Left ventricle myocardium superior (tissue), 1 donor: ENCODE results near the gene LAMB3. TPM values are rescaled to one million over a fixed set of nuclear protein-coding genes. Genes with fewer than 3 reads are reported as not detected.

Source experiments
- ATAC-seq: fragments of 200-7000 bp; cut with Tn5 transposase; one replicate; pipeline ENCODE4 v1.9.1; 2020; ENCODE audit warnings: mild to moderate bottlenecking, moderate library complexity
- DNase-seq: peaks from one replicate; pipeline ENCODE4 v3.0.0-alpha.2; 2020
- intact Hi-C: fragments of 100-400 bp; cut with micrococcal nuclease; formaldehyde crosslinking; loops from one replicate; pipeline ENCODE4 v1.11.0; 2022
- microRNA-seq: library from miRNA; unstranded; fragments of <30 nt; microRNA quantifications from one replicate; pipeline ENCODE4 v1.2.0, GENCODE V29; 2020; ENCODE audit warnings: borderline number of aligned reads
- total RNA-seq: library from RNA; stranded (reverse); fragmentation: NEBNext Ultra II Directional; extraction: Animal tissue kit (Norgen Biotek cat#: 25700); gene quantifications from one replicate; pipeline ENCODE4 v1.2.1, GENCODE V29; 2021
- donor health status: DM: no; HTN: yes; CAD: no; lungs with severe emphysema.

The LAMB3 gene
- total RNA-seq, 1 donor from 2014 or later = 5.2 TPM

DNA sequence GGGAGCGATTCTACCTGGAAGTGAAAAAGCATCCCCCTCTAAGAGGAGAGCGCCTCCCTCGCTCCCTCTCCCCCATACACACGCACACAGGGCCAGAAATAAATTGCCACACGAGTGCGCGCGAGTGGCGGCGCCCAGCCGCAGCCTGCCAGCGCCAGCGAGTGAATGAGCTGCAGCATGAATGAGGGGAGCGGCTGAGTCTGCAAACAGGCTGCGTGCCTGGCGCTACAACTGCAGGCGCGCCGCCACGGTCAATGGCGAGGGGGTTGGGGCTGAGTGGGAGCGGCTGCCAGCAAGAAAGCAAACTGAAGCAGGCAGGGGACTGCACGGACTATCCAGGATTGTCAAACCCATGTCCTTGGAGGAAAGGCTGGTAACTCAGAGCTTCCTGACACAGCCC is 66.6 kb downstream of the LAMB3 start:
- ATAC-seq (peak; percentile 93), DNase-seq (peak; percentile 82)
- intact Hi-C loops = no loop called here

DNA sequence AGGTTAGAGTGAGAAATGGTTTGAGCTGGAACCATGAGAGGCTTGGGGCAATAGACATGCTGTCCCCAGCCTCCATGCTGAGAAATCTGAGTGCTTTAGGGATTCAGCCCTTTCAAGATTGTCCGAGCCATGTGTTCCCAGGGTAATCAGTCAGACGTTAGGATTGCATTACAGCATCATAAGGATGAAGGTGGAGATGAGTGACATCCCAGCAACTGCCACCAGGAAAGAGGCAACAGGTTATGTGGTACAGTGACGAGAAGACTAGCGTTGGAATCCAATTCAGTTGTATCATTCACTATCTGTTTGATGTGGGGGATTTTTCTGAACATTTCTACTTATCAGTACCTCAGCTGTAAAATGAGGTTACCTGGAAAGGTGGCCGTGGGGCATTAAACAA is 67.0 kb downstream of the LAMB3 start:
- no peak for DNase-seq
- no peak for ATAC-seq
- intact Hi-C loops = no loop called here

GRCh38 chr1:209584231-209584672 is 68.0 kb downstream of the LAMB3 start:
- DNase-seq (no peak), ATAC-seq (no peak)
- intact Hi-C loops = no loop called here

- intact Hi-C loops = no loop called here
- ATAC-seq (no peak), DNase-seq (no peak)
Measured at GRCh38 chr1:209583408-209583807, 68.8 kb downstream of the LAMB3 start, which contains the start of gene CAMK1G. TSS of gene CAMK1G (plus strand) at chr1:209583714. CDS start at chr1:209594984, 11,270 bp downstream.

DNA sequence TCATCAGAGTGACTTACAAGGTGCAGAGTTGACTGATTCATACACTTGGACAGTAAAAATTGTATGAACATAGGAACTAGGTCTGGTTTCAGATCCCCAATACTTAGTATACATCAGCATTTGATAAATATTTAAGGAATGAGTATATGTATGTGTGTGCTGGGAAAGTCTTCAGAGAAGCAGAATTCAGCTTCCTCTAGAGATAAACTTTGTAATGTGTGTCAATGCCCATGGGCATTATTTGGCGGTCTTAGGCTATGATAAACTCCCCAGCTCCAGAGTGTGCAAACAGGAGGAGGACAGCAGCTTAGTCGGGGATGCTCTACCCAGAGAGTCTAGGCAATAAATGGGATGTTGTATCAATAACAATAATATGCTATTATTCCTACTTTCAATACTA is 71.6 kb downstream of the LAMB3 start:
- DNase-seq = no peak
- intact Hi-C loops = no loop called here
- no peak for ATAC-seq

GRCh38 chr1:209577346-209577745 is 74.9 kb downstream of the LAMB3 start:
- peak; percentile 23 for ATAC-seq
- intact Hi-C loops = loop anchor here (5.0 kb wide), 2 partner anchors 115 to 170 kb away; no protein-coding TSS in a partner anchor
- DNase-seq = no peak

GRCh38 chr1:209576392-209577197 is 75.6 kb downstream of the LAMB3 start:
- peak; percentile 97 for ATAC-seq
- peak; percentile 85 for DNase-seq
- intact Hi-C loops = loop anchor here (5.0 kb wide), 2 partner anchors 116 to 171 kb away; no protein-coding TSS in a partner anchor

- ATAC-seq = no peak
- intact Hi-C loops = no loop called here
- no peak for DNase-seq
Measured at GRCh38 chr1:209570743-209571142, 81.5 kb downstream of the LAMB3 start.

DNA sequence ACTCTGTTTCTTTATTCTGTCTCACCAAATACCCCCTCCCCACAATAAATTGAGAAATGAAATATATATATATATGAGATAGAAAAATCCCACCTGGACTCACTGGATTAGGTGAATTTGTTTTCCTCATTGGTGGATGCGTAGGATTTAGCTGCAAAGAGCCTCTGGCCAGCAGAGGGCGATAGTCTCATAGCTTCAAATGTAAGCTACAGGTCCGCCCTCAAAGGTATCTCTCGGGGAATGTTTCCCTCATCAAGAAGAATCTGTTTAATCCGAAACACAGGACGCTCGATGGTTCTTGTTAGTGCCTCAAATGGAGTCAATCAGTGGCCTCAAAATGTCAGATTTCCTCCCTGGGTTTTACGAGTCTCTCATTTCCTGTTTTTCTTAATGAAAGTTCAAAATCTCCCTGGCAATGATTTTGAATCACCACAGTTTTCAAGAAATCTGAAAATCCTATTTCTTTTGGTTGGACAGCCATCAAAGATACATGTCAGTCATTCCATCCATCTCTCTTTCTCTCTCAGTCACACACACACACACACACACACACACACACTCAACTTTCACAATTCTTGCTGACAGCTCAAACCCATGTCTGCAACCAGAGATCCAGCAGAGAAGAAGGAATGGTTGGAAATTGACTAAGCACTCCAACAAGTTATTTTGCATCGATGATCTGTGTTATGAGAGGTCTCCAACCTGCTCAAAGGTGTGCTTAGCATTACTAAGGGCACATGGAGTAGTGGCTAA is 82.6 kb downstream of the LAMB3 start:
- peak; percentile 69 for ATAC-seq

DNA sequence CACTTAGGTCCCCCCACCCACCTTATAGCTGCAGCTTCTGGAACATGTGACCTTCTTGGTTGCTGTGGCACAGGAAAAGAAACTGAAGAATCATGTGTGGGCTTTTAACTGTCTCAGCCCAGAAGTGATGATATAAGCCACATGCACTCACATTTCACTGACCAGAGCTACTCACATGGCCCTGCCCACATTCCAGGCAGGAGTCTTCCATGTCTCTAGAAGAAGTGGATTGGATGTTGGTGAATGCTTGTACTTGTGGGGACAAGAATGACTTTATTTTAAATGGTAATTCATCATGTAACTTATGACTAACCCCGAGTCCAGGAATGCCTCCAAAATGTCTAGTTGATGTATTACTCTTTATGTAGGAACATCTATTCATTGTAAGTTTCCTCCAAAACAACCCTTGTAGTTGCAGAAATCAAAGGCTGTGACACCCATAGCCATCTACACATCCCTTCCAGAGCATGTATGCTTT is 84.5 kb downstream of the LAMB3 start:
- ATAC-seq (no peak), DNase-seq (no peak)
- intact Hi-C loops = no loop called here

More for the DNA sequence above, 82.6 kb downstream of the LAMB3 start:
- intact Hi-C loops = no loop called here
- peak; percentile 84 for DNase-seq

DNA sequence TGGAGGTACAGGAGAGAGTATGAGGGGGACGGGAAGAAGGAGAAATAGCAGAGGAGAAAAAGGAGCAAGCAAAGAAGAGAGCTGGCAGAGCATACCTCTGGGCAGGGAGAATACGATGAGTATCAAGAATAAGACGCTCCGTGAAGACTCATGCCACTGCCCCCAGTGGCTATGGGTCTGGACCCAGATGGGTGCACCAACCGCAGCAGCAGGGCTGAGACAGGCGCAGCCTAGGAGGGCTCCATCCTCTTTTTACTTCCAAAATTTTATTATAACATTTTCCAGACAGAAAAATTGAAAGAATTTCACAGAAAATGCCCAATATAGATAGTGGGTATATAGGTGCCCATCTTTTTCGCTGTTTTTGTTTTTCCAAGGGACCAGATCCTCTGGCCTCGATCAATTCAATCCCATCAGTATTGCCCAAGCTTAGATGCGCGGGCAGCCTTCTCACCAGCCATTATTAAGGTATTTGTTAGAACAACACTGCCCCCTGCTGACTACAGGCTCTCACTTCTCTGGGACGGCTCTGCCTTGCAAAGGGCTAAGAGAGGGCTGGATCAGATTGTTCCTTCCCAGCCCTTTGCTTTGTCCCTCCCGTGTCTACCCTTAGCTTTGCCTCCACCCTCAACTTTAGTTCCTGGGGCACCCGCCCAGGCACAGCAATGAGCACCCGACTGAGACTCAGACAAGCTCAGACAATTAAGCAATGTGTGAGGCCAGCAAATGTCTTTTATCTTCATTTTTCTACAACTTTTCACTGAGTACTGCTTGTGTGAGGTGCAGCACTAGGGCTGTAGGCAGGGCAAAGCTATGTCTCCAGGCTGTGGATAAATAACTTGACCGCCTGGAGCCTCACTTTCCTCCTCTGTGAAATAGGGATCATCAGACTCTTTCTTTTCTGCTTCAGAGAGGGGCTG is 86.2 kb downstream of the LAMB3 start:
- ATAC-seq = peak; percentile 86

More for the DNA sequence above, 86.2 kb downstream of the LAMB3 start:
- peak; percentile 61 for DNase-seq
- intact Hi-C loops = no loop called here

Small RNA genes lying within 50 kb of the gene (microRNA-seq; reads per million reads assigned to microRNA genes)
- not detected for gene MIR4260

Other genes with a start within 250 kb of the LAMB3 start
- not detected for gene CAMK1G, start 68.7 kb downstream of the LAMB3 start, total RNA-seq
- 594 TPM for gene G0S2, start 23.0 kb upstream of the LAMB3 start, total RNA-seq
- 2.8 TPM for gene HSD11B1, start 52.4 kb upstream of the LAMB3 start, total RNA-seq
- 1.9 TPM for gene TRAF3IP3, start 103.6 kb upstream of the LAMB3 start, total RNA-seq
- 2.0 TPM for gene C1orf74, start 132.1 kb upstream of the LAMB3 start, total RNA-seq
- gene IRF6, start 153.7 kb upstream of the LAMB3 start, total RNA-seq = 48.5 TPM
- gene UTP25, start 175.5 kb upstream of the LAMB3 start, total RNA-seq = 2.5 TPM